Measurements from ENCODE around the gene CACNA1I.

CACNA1I gene

DNA sequence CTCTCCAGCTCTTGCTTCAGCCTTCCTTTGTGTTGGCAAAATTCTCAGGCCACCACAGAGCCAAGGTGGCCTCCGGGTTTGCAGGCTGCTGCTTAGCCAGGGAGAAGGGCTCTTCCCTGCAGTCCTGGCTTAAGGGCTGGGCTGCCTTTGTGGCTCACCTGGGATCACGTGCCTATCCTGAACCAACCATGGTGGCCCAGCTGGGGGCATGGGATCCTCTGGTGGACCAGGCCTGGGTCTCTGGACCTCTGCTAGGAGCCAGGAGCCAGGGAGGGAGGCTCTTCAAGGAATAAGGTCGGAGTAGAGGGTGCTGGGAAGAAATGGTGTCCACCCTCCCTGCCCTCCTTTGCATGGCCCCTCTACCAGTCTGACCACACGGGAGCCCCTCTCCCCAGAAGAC lies 43.9 kb downstream of the CACNA1I start:
- Histone ChIP-seq H3K36me3 (ENCODE audit: low read depth) (no peaks in the 10 kb centered on the region), H3K4me1 (ENCODE audit: insufficient read depth, poor library complexity, severe bottlenecking) (no peaks in the 10 kb centered on the region), H3K27me3 (ENCODE audit: insufficient read depth, poor library complexity, severe bottlenecking) (no peaks in the 10 kb centered on the region), H3K27ac (ENCODE audit: poor library complexity, severe bottlenecking) (no peak overlapping the region), H3K4me3 (ENCODE audit: severe bottlenecking) (no peak overlapping the region), H3K9me3 (ENCODE audit: severe bottlenecking) (no peaks in the 10 kb centered on the region)
- ATAC-seq (ENCODE audit: low read depth) (no peak), DNase-seq (ENCODE audit: low spot score) (no peak)
- TF ChIP-seq, protein P1, sequence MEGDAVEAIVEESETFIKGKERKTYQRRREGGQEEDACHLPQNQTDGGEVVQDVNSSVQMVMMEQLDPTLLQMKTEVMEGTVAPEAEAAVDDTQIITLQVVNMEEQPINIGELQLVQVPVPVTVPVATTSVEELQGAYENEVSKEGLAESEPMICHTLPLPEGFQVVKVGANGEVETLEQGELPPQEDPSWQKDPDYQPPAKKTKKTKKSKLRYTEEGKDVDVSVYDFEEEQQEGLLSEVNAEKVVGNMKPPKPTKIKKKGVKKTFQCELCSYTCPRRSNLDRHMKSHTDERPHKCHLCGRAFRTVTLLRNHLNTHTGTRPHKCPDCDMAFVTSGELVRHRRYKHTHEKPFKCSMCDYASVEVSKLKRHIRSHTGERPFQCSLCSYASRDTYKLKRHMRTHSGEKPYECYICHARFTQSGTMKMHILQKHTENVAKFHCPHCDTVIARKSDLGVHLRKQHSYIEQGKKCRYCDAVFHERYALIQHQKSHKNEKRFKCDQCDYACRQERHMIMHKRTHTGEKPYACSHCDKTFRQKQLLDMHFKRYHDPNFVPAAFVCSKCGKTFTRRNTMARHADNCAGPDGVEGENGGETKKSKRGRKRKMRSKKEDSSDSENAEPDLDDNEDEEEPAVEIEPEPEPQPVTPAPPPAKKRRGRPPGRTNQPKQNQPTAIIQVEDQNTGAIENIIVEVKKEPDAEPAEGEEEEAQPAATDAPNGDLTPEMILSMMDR (IDR thresholded peaks at IDR 0.05; ENCODE audit: poor library complexity, severe bottlenecking) = no peak

DNA sequence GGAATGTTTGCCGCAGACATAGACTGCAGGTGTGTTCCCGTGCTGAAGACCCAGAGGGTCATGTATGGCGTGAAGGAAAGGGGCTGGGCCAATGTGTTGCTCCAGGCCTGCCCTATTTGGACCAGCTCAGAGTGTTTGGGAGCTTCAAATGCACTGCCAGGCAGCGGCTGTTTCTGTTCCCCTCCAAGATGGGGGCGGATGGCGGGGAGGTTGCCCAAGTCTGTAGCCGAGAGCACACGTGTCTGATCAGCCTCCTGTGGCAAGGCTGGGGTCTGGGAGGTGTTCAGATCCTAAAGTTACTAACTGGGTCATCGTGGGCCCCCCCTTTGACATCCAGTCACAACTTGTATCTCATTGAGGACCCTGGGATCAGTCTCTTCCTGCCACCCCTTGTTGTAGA lies 45.5 kb downstream of the CACNA1I start:
- Histone ChIP-seq H3K4me1 (ENCODE audit: insufficient read depth, poor library complexity, severe bottlenecking) (no peaks in the 10 kb centered on the region), H3K27me3 (ENCODE audit: insufficient read depth, poor library complexity, severe bottlenecking) (no peaks in the 10 kb centered on the region), H3K9me3 (ENCODE audit: severe bottlenecking) (no peaks in the 10 kb centered on the region), H3K36me3 (ENCODE audit: low read depth) (no peaks in the 10 kb centered on the region), H3K4me3 (ENCODE audit: severe bottlenecking) (no peak overlapping the region), H3K27ac (ENCODE audit: poor library complexity, severe bottlenecking) (no peak overlapping the region)
- ATAC-seq (ENCODE audit: low read depth) (no peak), DNase-seq (ENCODE audit: low spot score) (no peak)
- TF ChIP-seq, protein P1 (IDR thresholded peaks at IDR 0.05; ENCODE audit: poor library complexity, severe bottlenecking) = no peak

DNA sequence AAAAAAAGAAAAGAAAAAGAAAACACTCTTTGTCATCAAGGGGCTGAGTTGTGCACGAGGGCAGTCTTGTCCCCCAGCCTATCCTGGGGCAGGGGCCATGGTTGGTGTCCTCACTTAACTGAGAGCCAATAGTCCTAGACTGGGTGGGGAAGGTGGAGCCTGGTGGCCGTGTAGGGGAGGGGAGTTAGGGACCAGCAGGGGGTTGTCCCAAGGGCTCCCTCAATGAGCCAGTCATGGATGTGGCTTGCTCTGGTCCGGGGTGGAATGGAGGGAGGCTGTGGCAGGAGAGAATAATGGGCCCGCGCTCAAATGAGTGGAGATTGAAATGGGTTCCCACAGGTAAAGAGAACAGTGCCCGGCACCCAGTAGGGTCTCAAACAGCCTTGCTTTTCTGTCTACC lies 46.2 kb downstream of the CACNA1I start:
- Histone ChIP-seq H3K4me1 (ENCODE audit: insufficient read depth, poor library complexity, severe bottlenecking) (no peaks in the 10 kb centered on the region), H3K4me3 (ENCODE audit: severe bottlenecking) (no peak overlapping the region), H3K27me3 (ENCODE audit: insufficient read depth, poor library complexity, severe bottlenecking) (no peaks in the 10 kb centered on the region), H3K27ac (ENCODE audit: poor library complexity, severe bottlenecking) (no peak overlapping the region), H3K36me3 (ENCODE audit: low read depth) (no peaks in the 10 kb centered on the region), H3K9me3 (ENCODE audit: severe bottlenecking) (no peaks in the 10 kb centered on the region)
- no peak for ATAC-seq (ENCODE audit: low read depth)
- TF ChIP-seq, protein P1 (IDR thresholded peaks at IDR 0.05; ENCODE audit: poor library complexity, severe bottlenecking) = no peak
- no peak for DNase-seq (ENCODE audit: low spot score)

DNA sequence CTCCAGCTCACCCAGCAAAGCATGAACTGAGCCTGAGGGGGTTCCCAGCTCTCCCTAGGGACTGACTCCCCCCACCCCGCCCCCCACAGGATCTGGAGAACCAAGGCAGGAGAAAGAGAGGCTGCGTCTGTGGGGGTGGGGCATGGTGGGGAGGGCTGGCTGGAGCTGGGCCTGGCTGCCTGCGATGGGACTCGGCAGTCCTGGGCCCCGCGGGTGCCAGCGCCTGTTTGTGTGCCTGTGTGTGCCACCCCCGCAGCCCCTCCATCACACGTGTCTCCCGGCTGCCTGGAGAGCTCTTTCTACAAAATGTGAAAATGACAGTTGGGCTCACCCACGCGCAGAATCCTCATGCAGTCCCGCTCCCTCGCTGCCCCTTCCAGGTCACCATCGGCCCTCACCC lies 46.8 kb downstream of the CACNA1I start:
- ATAC-seq (ENCODE audit: low read depth) = no peak
- no peak overlapping the region for H3K4me3 ChIP-seq (ENCODE audit: severe bottlenecking)
- no peak overlapping the region for H3K27ac ChIP-seq (ENCODE audit: poor library complexity, severe bottlenecking)
- H3K4me1 ChIP-seq (ENCODE audit: insufficient read depth, poor library complexity, severe bottlenecking) = no peaks in the 10 kb centered on the region
- H3K9me3 ChIP-seq (ENCODE audit: severe bottlenecking) = no peaks in the 10 kb centered on the region
- H3K36me3 ChIP-seq (ENCODE audit: low read depth) = no peaks in the 10 kb centered on the region
- TF ChIP-seq, protein P1 (IDR thresholded peaks at IDR 0.05; ENCODE audit: poor library complexity, severe bottlenecking) = no peak
- H3K27me3 ChIP-seq (ENCODE audit: insufficient read depth, poor library complexity, severe bottlenecking) = no peaks in the 10 kb centered on the region
- DNase-seq (ENCODE audit: low spot score) = no peak

DNA sequence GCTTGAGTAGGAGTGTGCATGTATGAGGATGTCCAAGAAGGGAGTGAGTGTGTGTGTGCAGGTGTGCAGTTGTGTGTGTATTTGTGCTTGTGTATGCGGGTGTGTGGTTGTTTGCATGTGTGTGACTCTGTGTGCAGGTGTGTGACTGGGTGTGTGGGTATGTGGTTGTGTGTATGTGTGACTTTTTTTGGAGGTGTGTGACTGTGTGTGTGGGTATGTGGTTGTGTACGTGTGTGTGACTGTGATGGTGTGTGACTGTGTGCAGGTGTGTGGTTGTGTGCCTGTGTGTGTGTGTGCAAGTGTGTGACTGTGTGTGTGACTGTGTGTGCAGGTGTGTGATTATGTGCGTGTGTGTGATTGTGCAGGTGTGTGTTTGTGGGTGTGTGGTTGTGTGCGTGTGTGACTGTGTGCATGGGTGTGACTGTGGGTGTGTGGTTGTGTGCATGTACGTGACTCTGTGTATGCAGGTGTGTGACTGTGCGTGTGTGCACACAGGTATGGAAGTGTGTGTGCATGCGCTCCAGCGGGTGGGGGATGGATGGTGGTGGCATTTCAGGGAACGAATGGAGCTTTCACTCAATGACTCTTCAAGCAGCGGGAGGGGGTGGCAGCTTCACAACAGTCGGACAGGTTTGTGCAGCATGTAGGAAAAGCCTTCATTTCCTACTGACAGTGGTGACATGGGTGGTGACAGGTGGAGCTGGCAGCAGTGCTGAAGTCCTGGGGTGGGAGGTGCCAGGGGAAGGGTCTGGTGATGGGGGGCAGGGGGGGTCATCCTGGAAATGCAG lies 47.6 kb downstream of the CACNA1I start:
- H3K4me3 ChIP-seq (ENCODE audit: severe bottlenecking) = no peak overlapping the region
- no peaks in the 10 kb centered on the region for H3K4me1 ChIP-seq (ENCODE audit: insufficient read depth, poor library complexity, severe bottlenecking)
- ATAC-seq (ENCODE audit: low read depth) = no peak
- DNase-seq (ENCODE audit: low spot score) = no peak
- no peaks in the 10 kb centered on the region for H3K36me3 ChIP-seq (ENCODE audit: low read depth)
- no peaks in the 10 kb centered on the region for H3K27me3 ChIP-seq (ENCODE audit: insufficient read depth, poor library complexity, severe bottlenecking)
- no peaks in the 10 kb centered on the region for H3K9me3 ChIP-seq (ENCODE audit: severe bottlenecking)
- TF ChIP-seq, protein P1 (IDR thresholded peaks at IDR 0.05; ENCODE audit: poor library complexity, severe bottlenecking) = no peak
- H3K27ac ChIP-seq (ENCODE audit: poor library complexity, severe bottlenecking) = no peak overlapping the region

Measured in RWPE2 (cell line).